Measurements from ENCODE around the gene BBOX1.

The BBOX1 gene

GRCh38 chr11:27024865-27025264, 15.8 kb upstream of the BBOX1 start:
- TF ChIP-seq YY1 (IDR thresholded peaks at IDR 0.05; ENCODE audit: low read depth) (no peak), REST (IDR thresholded peaks at IDR 0.05; ENCODE audit: low read depth) (no peak), TCF12 (IDR thresholded peaks at IDR 0.05; ENCODE audit: low read depth) (no peak), TEAD4 (IDR thresholded peaks at IDR 0.05) (no peak), ZBTB7A (IDR thresholded peaks at IDR 0.05; ENCODE audit: low read depth) (no peak), USF1 (IDR thresholded peaks at IDR 0.05) (no peak), CREB1 (IDR thresholded peaks at IDR 0.05; ENCODE audit: low read depth) (no peak), TAF1 (IDR thresholded peaks at IDR 0.05; ENCODE audit: low read depth) (no peak), CEBPB (IDR thresholded peaks at IDR 0.05) (no peak), NFIC (IDR thresholded peaks at IDR 0.05) (no peak), FOXM1 (IDR thresholded peaks at IDR 0.05; ENCODE audit: borderline replicate concordance, low read depth) (no peak), MAX (IDR thresholded peaks at IDR 0.05) (no peak), RAD21 (IDR thresholded peaks at IDR 0.05; ENCODE audit: low read depth) (no peak), EP300 (IDR thresholded peaks at IDR 0.05; ENCODE audit: borderline replicate concordance) (no peak), EGR1 (IDR thresholded peaks at IDR 0.05) (no peak)

DNA sequence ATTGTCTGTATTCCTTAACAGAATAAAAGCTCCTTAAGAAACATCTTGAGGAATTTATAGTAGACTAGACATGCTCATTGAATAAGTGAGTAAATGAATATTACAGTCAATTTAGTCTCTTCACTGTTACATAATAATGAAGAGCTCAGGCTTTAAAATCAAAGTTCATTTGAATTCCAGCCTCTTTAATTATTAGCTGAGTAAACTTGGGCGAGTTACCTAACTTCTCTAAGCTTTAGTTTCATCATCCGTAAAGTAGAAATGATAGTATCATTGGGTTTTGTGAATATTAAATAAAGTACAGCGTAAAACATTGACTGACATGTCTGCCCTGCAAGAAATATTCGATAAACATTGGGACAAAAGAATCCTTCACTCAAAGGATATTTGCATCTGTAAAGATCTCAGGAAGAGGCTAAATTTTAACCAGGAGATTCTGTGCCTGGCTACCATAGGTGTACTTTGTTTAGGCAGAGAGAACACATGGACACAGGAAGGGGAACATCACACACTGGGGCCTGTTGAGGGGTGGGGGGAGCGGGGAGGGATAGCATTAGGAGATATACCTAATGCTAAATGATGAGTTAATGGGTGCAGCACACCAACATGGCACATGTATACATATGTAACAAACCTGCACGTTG, 15.2 kb upstream of the BBOX1 start:
- TF ChIP-seq RAD21 (IDR thresholded peaks at IDR 0.05; ENCODE audit: low read depth) (no peak), TAF1 (IDR thresholded peaks at IDR 0.05; ENCODE audit: low read depth) (no peak), TEAD4 (IDR thresholded peaks at IDR 0.05) (no peak), TCF12 (IDR thresholded peaks at IDR 0.05; ENCODE audit: low read depth) (no peak), ZBTB7A (IDR thresholded peaks at IDR 0.05; ENCODE audit: low read depth) (no peak), FOXM1 (IDR thresholded peaks at IDR 0.05; ENCODE audit: borderline replicate concordance, low read depth) (no peak), EP300 (IDR thresholded peaks at IDR 0.05; ENCODE audit: borderline replicate concordance) (no peak)

GRCh38 chr11:27025957-27026733, 14.5 kb upstream of the BBOX1 start:
- TF ChIP-seq TCF12 (IDR thresholded peaks at IDR 0.05; ENCODE audit: low read depth) (no peak), NFIC (IDR thresholded peaks at IDR 0.05) (no peak), FOXM1 (IDR thresholded peaks at IDR 0.05; ENCODE audit: borderline replicate concordance, low read depth) (no peak), MAX (IDR thresholded peaks at IDR 0.05) (no peak), CREB1 (IDR thresholded peaks at IDR 0.05; ENCODE audit: low read depth) (no peak), TEAD4 (IDR thresholded peaks at IDR 0.05) (no peak), EGR1 (IDR thresholded peaks at IDR 0.05) (no peak)

DNA sequence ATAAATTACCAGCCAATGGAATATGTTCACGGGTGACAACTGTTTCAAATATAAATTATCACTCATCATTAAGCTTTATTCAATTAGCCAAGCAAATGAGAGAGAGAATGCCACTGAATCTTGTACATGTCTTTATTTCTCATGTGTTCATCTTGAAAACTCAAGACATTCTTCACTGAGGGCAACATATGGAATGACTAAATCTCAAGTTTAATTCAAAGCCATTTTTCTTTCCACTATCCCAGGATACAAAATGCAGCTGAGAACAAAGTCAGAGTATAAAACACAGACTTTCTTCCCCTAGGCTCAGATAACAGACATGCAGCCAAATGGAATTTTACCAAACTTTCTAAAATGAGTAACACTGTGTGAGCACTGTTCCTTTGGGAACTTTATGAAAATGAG, 12.1 kb upstream of the BBOX1 start:
- no peak for TF ChIP-seq TEAD4 (IDR thresholded peaks at IDR 0.05)
- TF ChIP-seq USF1 (IDR thresholded peaks at IDR 0.05), result no peak
- TF ChIP-seq MAX (IDR thresholded peaks at IDR 0.05), result no peak
- no peak for TF ChIP-seq CREB1 (IDR thresholded peaks at IDR 0.05; ENCODE audit: low read depth)

GRCh38 chr11:27029966-27030365, 10.6 kb upstream of the BBOX1 start:
- TF ChIP-seq ZBTB7A (IDR thresholded peaks at IDR 0.05; ENCODE audit: low read depth) (no peak), EGR1 (IDR thresholded peaks at IDR 0.05) (no peak), TEAD4 (IDR thresholded peaks at IDR 0.05) (no peak), USF1 (IDR thresholded peaks at IDR 0.05) (no peak), YY1 (IDR thresholded peaks at IDR 0.05; ENCODE audit: low read depth) (no peak), TAF1 (IDR thresholded peaks at IDR 0.05; ENCODE audit: low read depth) (no peak), NFIC (IDR thresholded peaks at IDR 0.05) (no peak), MAX (IDR thresholded peaks at IDR 0.05) (no peak), CEBPB (IDR thresholded peaks at IDR 0.05) (no peak), FOXM1 (IDR thresholded peaks at IDR 0.05; ENCODE audit: borderline replicate concordance, low read depth) (no peak), REST (IDR thresholded peaks at IDR 0.05; ENCODE audit: low read depth) (no peak), RAD21 (IDR thresholded peaks at IDR 0.05; ENCODE audit: low read depth) (no peak), EP300 (IDR thresholded peaks at IDR 0.05; ENCODE audit: borderline replicate concordance) (no peak), TCF12 (IDR thresholded peaks at IDR 0.05; ENCODE audit: low read depth) (no peak), CREB1 (IDR thresholded peaks at IDR 0.05; ENCODE audit: low read depth) (no peak)

All from Ishikawa (cell line).